Tibial nerve (tissue), 3 donors: ENCODE results near the gene NCS1.

Experiments used
- CTCF ChIP-seq, 5 experiments: fragments of 200-600 bp in 3 of 5; fragments of 450-650 bp in 2 of 5; sonication (generic) in 3 of 5; IDR thresholded peaks; one replicate each; pipeline ENCODE4 v1.5.1; 2016 to 2019; ENCODE audit warnings: antibody characterized with exemption in 5 of 5, mild to moderate bottlenecking in 3 of 5, moderate library complexity in 2 of 5
- POLR2A ChIP-seq, 2 donors: fragments of 450-650 bp; IDR thresholded peaks; one replicate each; pipeline ENCODE4 v1.6.1; 2017; ENCODE audit warnings: antibody characterized with exemption in 2 of 2, mild to moderate bottlenecking in 2 of 2, moderate library complexity in 2 of 2

- TF ChIP-seq POLR2A (IDR thresholded peaks at IDR 0.05) (no peak), CTCF (IDR thresholded peaks at IDR 0.05) (no peak)
These were observed 103.0 kb downstream of the NCS1 start for GRCh38 chr9:130275156-130275555.
